Mesothelial cell of epicardium (in vitro differentiated cells): ENCODE measurements around the gene CCDC138. TPM values are rescaled to one million over a fixed set of nuclear protein-coding genes. Genes with fewer than 3 reads are reported as not detected.

Experiments
- DNase-seq, 2 experiments: peaks; one replicate each; pipeline ENCODE4 v3.0.0; 2021; ENCODE audit warnings: low spot score in 2 of 2; ENCODE audit not compliant: unreplicated experiment in 2 of 2
- H3K27ac Mint-ChIP-seq: 2 replicates; pipeline ENCODE4 v1.8.0; 2021; ENCODE audit warnings: mixed read lengths
- H3K27me3 Mint-ChIP-seq: 2 replicates; pipeline ENCODE4 v1.8.0; 2021; ENCODE audit warnings: low read depth, mixed read lengths
- H3K36me3 Mint-ChIP-seq: 2 replicates; pipeline ENCODE4 v1.8.0; 2021; ENCODE audit warnings: mixed read lengths
- H3K4me1 Mint-ChIP-seq: 2 replicates; pipeline ENCODE4 v1.8.0; 2021; ENCODE audit warnings: mixed read lengths
- H3K4me3 Mint-ChIP-seq: 2 replicates; pipeline ENCODE4 v1.8.0; 2021; ENCODE audit warnings: mild to moderate bottlenecking, moderate library complexity, mixed read lengths
- H3K9me3 Mint-ChIP-seq: 2 replicates; pipeline ENCODE4 v1.8.0; 2021; ENCODE audit warnings: mixed read lengths
- total RNA-seq: library from RNA; stranded (reverse); gene quantifications from 3 replicates; pipeline ENCODE4 v1.2.1, GENCODE V29; 2021
- TF ChIP-seq, protein P1 (sequence below): fragments of 200-600 bp; sonication (generic); IDR thresholded peaks from one replicate; pipeline ENCODE4 v1.5.0; 2021; ENCODE audit warnings: antibody characterized with exemption; ENCODE audit not compliant: unreplicated experiment

The CCDC138 gene
- total RNA-seq, 1 donor from 2014 or later: 22.6 TPM

DNA sequence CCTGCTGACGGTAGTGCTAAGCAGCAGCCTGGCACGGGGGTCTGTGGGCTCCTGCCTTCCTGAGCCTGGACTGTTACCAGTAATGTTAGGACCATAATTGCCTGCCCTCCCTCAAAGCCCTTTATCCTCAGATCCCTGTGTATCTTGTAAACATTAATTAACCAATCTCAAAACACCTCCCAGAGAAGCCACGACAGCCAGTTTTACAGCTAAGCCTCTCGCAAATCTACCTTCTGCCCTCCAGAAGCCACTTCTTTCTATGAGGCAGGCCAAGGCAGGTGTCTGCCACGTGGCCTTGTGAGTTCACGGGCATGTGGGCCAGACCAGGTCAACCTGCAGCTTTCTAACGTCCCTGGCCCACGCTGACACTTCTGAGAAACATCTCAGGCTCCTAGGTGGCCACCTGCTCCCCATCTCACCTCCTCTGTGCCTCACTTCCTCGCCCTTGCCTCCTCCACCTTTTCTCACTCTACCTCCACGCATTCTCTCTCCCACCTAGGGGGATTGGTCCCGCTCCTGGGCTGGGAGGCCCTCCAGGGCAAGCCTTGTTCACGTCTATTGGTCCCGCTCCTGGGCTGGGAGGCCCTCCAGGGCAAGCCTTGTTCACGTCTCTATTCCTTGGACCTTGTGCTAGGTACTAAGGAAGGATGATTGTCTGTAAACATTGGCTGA is 138.1 kb downstream of the CCDC138 start:
- no peaks in the 10 kb centered on the region for H3K36me3 Mint-ChIP-seq
- DNase-seq: no peak
- no peak overlapping the region for H3K4me3 Mint-ChIP-seq

DNA sequence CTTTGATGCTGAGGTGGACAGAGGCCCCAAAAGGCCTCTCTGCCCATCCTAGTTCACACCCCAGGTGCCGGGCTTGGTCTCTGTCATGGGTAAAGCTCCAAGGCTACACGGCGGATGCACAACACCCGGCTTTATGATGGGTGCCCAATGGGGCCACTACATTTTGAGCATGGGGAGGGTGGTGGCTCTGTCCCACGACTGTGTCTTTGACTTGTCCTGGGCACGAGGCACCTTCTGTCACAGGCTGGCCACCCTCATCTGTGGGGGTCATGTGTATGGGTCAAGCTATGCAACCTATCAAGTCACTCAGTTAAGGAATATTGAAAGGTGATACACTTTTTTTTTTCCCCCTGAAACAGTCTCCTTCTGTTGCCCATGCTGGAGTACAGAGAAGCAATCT is 138.7 kb downstream of the CCDC138 start:
- H3K36me3 Mint-ChIP-seq: no peaks in the 10 kb centered on the region
- no peak overlapping the region for H3K4me3 Mint-ChIP-seq
- TF ChIP-seq, protein P1, sequence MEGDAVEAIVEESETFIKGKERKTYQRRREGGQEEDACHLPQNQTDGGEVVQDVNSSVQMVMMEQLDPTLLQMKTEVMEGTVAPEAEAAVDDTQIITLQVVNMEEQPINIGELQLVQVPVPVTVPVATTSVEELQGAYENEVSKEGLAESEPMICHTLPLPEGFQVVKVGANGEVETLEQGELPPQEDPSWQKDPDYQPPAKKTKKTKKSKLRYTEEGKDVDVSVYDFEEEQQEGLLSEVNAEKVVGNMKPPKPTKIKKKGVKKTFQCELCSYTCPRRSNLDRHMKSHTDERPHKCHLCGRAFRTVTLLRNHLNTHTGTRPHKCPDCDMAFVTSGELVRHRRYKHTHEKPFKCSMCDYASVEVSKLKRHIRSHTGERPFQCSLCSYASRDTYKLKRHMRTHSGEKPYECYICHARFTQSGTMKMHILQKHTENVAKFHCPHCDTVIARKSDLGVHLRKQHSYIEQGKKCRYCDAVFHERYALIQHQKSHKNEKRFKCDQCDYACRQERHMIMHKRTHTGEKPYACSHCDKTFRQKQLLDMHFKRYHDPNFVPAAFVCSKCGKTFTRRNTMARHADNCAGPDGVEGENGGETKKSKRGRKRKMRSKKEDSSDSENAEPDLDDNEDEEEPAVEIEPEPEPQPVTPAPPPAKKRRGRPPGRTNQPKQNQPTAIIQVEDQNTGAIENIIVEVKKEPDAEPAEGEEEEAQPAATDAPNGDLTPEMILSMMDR: no peak
- no peak for DNase-seq
- peaks cover 23% of the 10 kb centered on the region for H3K4me1 Mint-ChIP-seq
- H3K27ac Mint-ChIP-seq: no peak overlapping the region
- H3K27me3 Mint-ChIP-seq: no peaks in the 10 kb centered on the region
- no peaks in the 10 kb centered on the region for H3K9me3 Mint-ChIP-seq

More for the DNA sequence above, 138.1 kb downstream of the CCDC138 start:
- Mint-ChIP-seq H3K4me1 (peaks cover 21% of the 10 kb centered on the region), H3K27ac (no peak overlapping the region), H3K27me3 (no peaks in the 10 kb centered on the region), H3K9me3 (no peaks in the 10 kb centered on the region)
- TF ChIP-seq, protein P1: no peak

DNA sequence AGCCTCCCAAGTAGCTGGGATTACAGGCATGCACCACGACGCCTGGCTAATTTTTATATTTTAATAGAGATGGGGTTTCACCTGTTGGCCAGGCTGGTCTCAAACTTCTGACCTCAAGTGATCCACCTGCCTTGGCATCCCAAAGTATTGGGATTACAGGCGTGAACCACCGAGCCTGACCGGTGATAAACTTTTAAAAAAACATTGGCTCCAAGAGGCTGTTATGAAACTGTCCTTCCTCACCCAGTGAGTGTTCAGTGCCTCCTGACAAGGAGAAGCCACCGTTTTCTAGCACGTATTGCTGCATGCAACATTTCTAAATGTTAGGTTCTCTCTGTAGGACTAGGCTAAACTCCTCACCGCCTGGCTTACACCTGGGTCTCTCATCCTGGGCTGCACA is 139.2 kb downstream of the CCDC138 start:
- Mint-ChIP-seq H3K4me3 (no peak overlapping the region), H3K27ac (no peak overlapping the region), H3K27me3 (no peaks in the 10 kb centered on the region), H3K4me1 (peaks cover 23% of the 10 kb centered on the region), H3K36me3 (no peaks in the 10 kb centered on the region), H3K9me3 (no peaks in the 10 kb centered on the region)
- TF ChIP-seq, protein P1: no peak
- no peak for DNase-seq

Other genes with a start within 250 kb of the CCDC138 start
- 61.0 to 65.5 TPM (median 63.2 TPM) in 3 replicates for gene RANBP2, start 67.3 kb upstream of the CCDC138 start, total RNA-seq
- gene EDAR, start 202.4 kb downstream of the CCDC138 start, total RNA-seq: 5.1 to 6.6 TPM (median 5.5 TPM) in 3 replicates